Vagina (tissue), 2 donors: ENCODE measurements around the gene TRAPPC5. TPM values are rescaled to one million over a fixed set of nuclear protein-coding genes. Genes with fewer than 3 reads are reported as not detected.

Experiments used
- DNase-seq, 2 donors: peaks; one replicate each; pipeline ENCODE4 v3.0.0-alpha.2; 2017; ENCODE audit errors: extremely low spot score in 2 of 2
- H3K27ac ChIP-seq: fragments of 200-600 bp; sonication (generic); one replicate; pipeline ENCODE4 v1.5.1; 2019
- H3K27me3 ChIP-seq: fragments of 200-600 bp; sonication (generic); one replicate; pipeline ENCODE4 v1.5.1; 2019
- H3K36me3 ChIP-seq, 2 donors: fragments of 200-600 bp; sonication (generic); one replicate each; pipeline ENCODE4 v1.5.1; 2017 to 2019
- H3K4me1 ChIP-seq: fragments of 200-600 bp; sonication (generic); one replicate; pipeline ENCODE4 v1.5.1; 2019
- H3K4me3 ChIP-seq, 2 donors: fragments of 200-600 bp; sonication (generic); 1 replicate in 1 of 2; 2 replicates in 1 of 2; pipeline ENCODE4 v1.5.1; 2016 to 2019
- H3K9me3 ChIP-seq: fragments of 200-600 bp; sonication (generic); one replicate; pipeline ENCODE4 v1.5.1; 2019
- CTCF ChIP-seq, 3 experiments: fragments of 450-650 bp in 2 of 3; fragments of 200-600 bp in 1 of 3; sonication (generic) in 1 of 3; IDR thresholded peaks; one replicate each; pipeline ENCODE4 v1.5.1; 2017 to 2019; ENCODE audit warnings: antibody characterized with exemption in 3 of 3, mild to moderate bottlenecking in 2 of 3, moderate library complexity in 2 of 3
- POLR2A ChIP-seq, 2 donors: fragments of 450-650 bp; IDR thresholded peaks; one replicate each; pipeline ENCODE4 v1.6.1; 2017; ENCODE audit warnings: antibody characterized with exemption in 2 of 2, mild to moderate bottlenecking in 2 of 2, moderate library complexity in 2 of 2
- POLR2AphosphoS5 ChIP-seq, 2 donors: sonication (generic); formaldehyde crosslinking; IDR thresholded peaks; one replicate each; pipeline ENCODE4 v1.9.0; 2017; ENCODE audit warnings: antibody characterized with exemption in 2 of 2, mild to moderate bottlenecking in 2 of 2, low read depth in 1 of 2; ENCODE audit not compliant: insufficient read depth in 1 of 2
- intact Hi-C: fragments of 100-400 bp; cut with DNase I; formaldehyde crosslinking; loops from one replicate; pipeline ENCODE4 v1.15.1; 2023
- total RNA-seq: library from RNA; depleted of rRNA; stranded (reverse); fragments of >200 nt; gene quantifications from one replicate; pipeline ENCODE4 v1.2.3, GENCODE V29; 2016

TRAPPC5 gene
- total RNA-seq, 1 donor from 2014 or later, result 87.2 TPM

DNA sequence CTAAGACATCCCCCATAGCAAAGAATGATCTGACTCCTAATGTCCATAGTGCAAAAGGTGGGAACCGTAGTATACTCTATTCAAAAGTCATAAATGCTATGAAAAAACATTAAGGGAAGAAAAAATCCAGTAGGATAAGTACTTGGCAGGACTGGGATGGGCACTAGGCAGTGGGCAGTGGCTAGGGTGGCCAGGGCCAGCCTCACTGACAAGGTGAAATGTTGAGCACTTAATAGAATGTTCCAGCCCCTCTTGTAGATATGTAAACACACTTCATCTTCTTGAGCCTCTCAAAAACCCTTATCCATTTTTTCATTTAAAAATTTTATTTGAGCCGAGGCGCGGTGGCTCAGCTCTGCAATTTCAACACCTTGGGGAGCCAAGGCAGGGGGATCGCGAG is 52.7 kb downstream of the TRAPPC5 start:
- H3K27me3 ChIP-seq, result peaks cover 7% of the 10 kb centered on the region
- no peak overlapping the region for H3K4me3 ChIP-seq
- H3K4me1 ChIP-seq, result no peaks in the 10 kb centered on the region
- no peaks in the 10 kb centered on the region for H3K9me3 ChIP-seq
- intact Hi-C loops, result no loop called here
- TF ChIP-seq CTCF (IDR thresholded peaks at IDR 0.05) (no peak), POLR2AphosphoS5 (IDR thresholded peaks at IDR 0.05; ENCODE audit: insufficient read depth in 1 of 2, low read depth in 1 of 2) (no peak), POLR2A (IDR thresholded peaks at IDR 0.05) (no peak)
- H3K27ac ChIP-seq, result no peak overlapping the region
- no peaks in the 10 kb centered on the region for H3K36me3 ChIP-seq
- DNase-seq, result no peak

- Histone ChIP-seq H3K36me3 (no peaks in the 10 kb centered on the region), H3K4me1 (no peaks in the 10 kb centered on the region), H3K9me3 (no peaks in the 10 kb centered on the region), H3K4me3 (no peak overlapping the region), H3K27ac (no peak overlapping the region), H3K27me3 (peaks cover 7% of the 10 kb centered on the region)
- TF ChIP-seq POLR2AphosphoS5 (IDR thresholded peaks at IDR 0.05; ENCODE audit: insufficient read depth in 1 of 2, low read depth in 1 of 2) (no peak), CTCF (IDR thresholded peaks at IDR 0.05) (no peak), POLR2A (IDR thresholded peaks at IDR 0.05) (no peak)
- DNase-seq, result no peak
- intact Hi-C loops, result no loop called here
Observed at GRCh38 chr19:7734220-7735203, 53.9 kb downstream of the TRAPPC5 start.

GRCh38 chr19:7736148-7736547 is 55.5 kb downstream of the TRAPPC5 start:
- Histone ChIP-seq H3K36me3 (no peaks in the 10 kb centered on the region), H3K4me1 (no peaks in the 10 kb centered on the region), H3K27me3 (no peaks in the 10 kb centered on the region), H3K4me3 (no peak overlapping the region), H3K27ac (no peak overlapping the region), H3K9me3 (no peaks in the 10 kb centered on the region)
- intact Hi-C loops, result no loop called here
- TF ChIP-seq POLR2A (IDR thresholded peaks at IDR 0.05), result no peak
- TF ChIP-seq CTCF (IDR thresholded peaks at IDR 0.05), result no peak
- no peak for TF ChIP-seq POLR2AphosphoS5 (IDR thresholded peaks at IDR 0.05; ENCODE audit: insufficient read depth in 1 of 2, low read depth in 1 of 2)
- no peak for DNase-seq

DNA sequence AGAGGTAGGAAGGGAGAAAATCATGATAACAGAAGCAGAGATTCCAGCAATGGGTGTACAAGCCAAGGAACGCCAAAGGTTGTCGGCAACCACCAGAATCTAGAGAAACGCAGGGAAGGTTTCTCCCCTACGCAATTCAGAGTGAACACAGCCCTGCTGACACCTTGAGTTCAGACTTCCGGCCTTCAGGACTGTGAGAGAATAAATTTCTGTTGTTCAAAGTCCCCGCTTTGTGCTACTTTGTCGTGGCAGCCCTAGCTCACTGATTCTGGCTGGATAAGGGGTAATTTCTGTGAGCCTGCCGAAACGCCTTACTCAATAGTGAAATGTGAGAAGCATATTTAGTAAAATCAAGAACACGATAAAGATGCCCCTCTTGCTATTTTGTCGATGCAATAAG is 56.6 kb downstream of the TRAPPC5 start:
- TF ChIP-seq CTCF (IDR thresholded peaks at IDR 0.05), result no peak
- no peak for TF ChIP-seq POLR2A (IDR thresholded peaks at IDR 0.05)
- TF ChIP-seq POLR2AphosphoS5 (IDR thresholded peaks at IDR 0.05; ENCODE audit: insufficient read depth in 1 of 2, low read depth in 1 of 2), result no peak
- no peak overlapping the region for H3K4me3 ChIP-seq
- no peaks in the 10 kb centered on the region for H3K36me3 ChIP-seq
- no peak for DNase-seq
- H3K4me1 ChIP-seq, result no peaks in the 10 kb centered on the region
- intact Hi-C loops, result no loop called here
- H3K27ac ChIP-seq, result no peak overlapping the region
- no peaks in the 10 kb centered on the region for H3K27me3 ChIP-seq
- no peaks in the 10 kb centered on the region for H3K9me3 ChIP-seq

Other genes starting within 250 kb of the TRAPPC5 start
- gene PEX11G, start 191.8 kb upstream of the TRAPPC5 start, total RNA-seq, result 2.7 TPM
- gene ZNF358, start 164.7 kb upstream of the TRAPPC5 start, total RNA-seq, result 87.4 TPM
- gene MCOLN1, start 158.2 kb upstream of the TRAPPC5 start, total RNA-seq, result 20.4 TPM
- 47.4 TPM for gene PNPLA6, start 145.1 kb upstream of the TRAPPC5 start, total RNA-seq
- 12.8 TPM for gene CAMSAP3, start 85.0 kb upstream of the TRAPPC5 start, total RNA-seq
- gene XAB2, start 51.3 kb upstream of the TRAPPC5 start, total RNA-seq, result 44.0 TPM
- gene PET100, start 51.0 kb upstream of the TRAPPC5 start, total RNA-seq, result 16.7 TPM
- not detected for gene PCP2, start 47.1 kb upstream of the TRAPPC5 start, total RNA-seq
- 64.3 TPM for gene STXBP2, start 43.7 kb upstream of the TRAPPC5 start, total RNA-seq
- gene RETN, start 11.8 kb upstream of the TRAPPC5 start, total RNA-seq, result not detected
- gene MCEMP1, start 3.7 kb upstream of the TRAPPC5 start, total RNA-seq, result not detected
- gene FCER2, start 21.3 kb downstream of the TRAPPC5 start, total RNA-seq, result not detected
- gene CLEC4G, start 51.3 kb downstream of the TRAPPC5 start, total RNA-seq, result 0.98 TPM
- gene CD209, start 66.7 kb downstream of the TRAPPC5 start, total RNA-seq, result 8.8 TPM
- not detected for gene CLEC4M, start 82.4 kb downstream of the TRAPPC5 start, total RNA-seq
- 17.2 TPM for gene EVI5L, start 149.4 kb downstream of the TRAPPC5 start, total RNA-seq
- gene PRR36, start 193.6 kb downstream of the TRAPPC5 start, total RNA-seq, result not detected
- gene LRRC8E, start 207.7 kb downstream of the TRAPPC5 start, total RNA-seq, result 6.6 TPM
- gene MAP2K7, start 223.0 kb downstream of the TRAPPC5 start, total RNA-seq, result 26.8 TPM
- gene TGFBR3L, start 234.0 kb downstream of the TRAPPC5 start, total RNA-seq, result 1.5 TPM
- 17.4 TPM for gene SNAPC2, start 239.5 kb downstream of the TRAPPC5 start, total RNA-seq
- 14.2 TPM for gene CTXN1, start 245.3 kb downstream of the TRAPPC5 start, total RNA-seq